ENCODE data around the gene ARHGAP21. TPM values are rescaled to one million over a fixed set of nuclear protein-coding genes. Genes with fewer than 3 reads are reported as not detected.
A peak's percentile ranks its signal among the peaks of the same experiment; 100 is the strongest.

Gene ARHGAP21
- total RNA-seq, 2 donors from 2014 or later, result 84.9 to 107 TPM

- Histone ChIP-seq H3K9me3 (no peaks in the 10 kb centered on the region), H3K9ac (ENCODE audit: low read depth in 2 of 2, low read length in 2 of 2) (no peak overlapping the region), H3K36me3 (no peaks in the 10 kb centered on the region), H3K4me1 (no peaks in the 10 kb centered on the region), H3K27ac (no peak overlapping the region), H3K27me3 (no peaks in the 10 kb centered on the region), H3K4me3 (no peak overlapping the region)
- no peak for DNase-seq
- no peak for TF ChIP-seq CTCF (IDR thresholded peaks at IDR 0.05)
- intact Hi-C loops (cut with DNase I), result no loop called here
These were observed 153.6 kb downstream of the ARHGAP21 start for GRCh38 chr10:24569828-24570657.

- Histone ChIP-seq H3K4me1 (no peaks in the 10 kb centered on the region), H3K9ac (ENCODE audit: low read depth in 2 of 2, low read length in 2 of 2) (no peak overlapping the region), H3K27me3 (no peaks in the 10 kb centered on the region), H3K36me3 (no peaks in the 10 kb centered on the region), H3K4me3 (no peak overlapping the region), H3K9me3 (no peaks in the 10 kb centered on the region), H3K27ac (no peak overlapping the region)
- no peak for TF ChIP-seq CTCF (IDR thresholded peaks at IDR 0.05)
- peak; percentile 49 for DNase-seq
- intact Hi-C loops (cut with DNase I), result no loop called here
These were observed 154.3 kb downstream of the ARHGAP21 start for GRCh38 chr10:24569330-24569796.

- intact Hi-C loops (cut with DNase I), result no loop called here
- no peak overlapping the region for H3K4me3 ChIP-seq
- no peak overlapping the region for H3K9ac ChIP-seq (ENCODE audit: low read depth in 2 of 2, low read length in 2 of 2)
- H3K9me3 ChIP-seq, result no peaks in the 10 kb centered on the region
- H3K36me3 ChIP-seq, result no peaks in the 10 kb centered on the region
- no peaks in the 10 kb centered on the region for H3K27me3 ChIP-seq
- no peak for TF ChIP-seq CTCF (IDR thresholded peaks at IDR 0.05)
- H3K4me1 ChIP-seq, result no peaks in the 10 kb centered on the region
- no peak overlapping the region for H3K27ac ChIP-seq
- no peak for DNase-seq
These were observed 155.6 kb downstream of the ARHGAP21 start for GRCh38 chr10:24568042-24568441.

- no peak overlapping the region for H3K9ac ChIP-seq (ENCODE audit: low read depth in 2 of 2, low read length in 2 of 2)
- no peak overlapping the region for H3K27ac ChIP-seq
- intact Hi-C loops (cut with DNase I), result no loop called here
- no peaks in the 10 kb centered on the region for H3K4me1 ChIP-seq
- H3K9me3 ChIP-seq, result no peaks in the 10 kb centered on the region
- DNase-seq, result no peak
- H3K36me3 ChIP-seq, result no peaks in the 10 kb centered on the region
- H3K27me3 ChIP-seq, result no peaks in the 10 kb centered on the region
- H3K4me3 ChIP-seq, result no peak overlapping the region
- no peak for TF ChIP-seq CTCF (IDR thresholded peaks at IDR 0.05)
These were observed 162.2 kb downstream of the ARHGAP21 start for GRCh38 chr10:24561453-24561852.

GRCh38 chr10:24556750-24557742, 166.6 kb downstream of the ARHGAP21 start:
- Histone ChIP-seq H3K27me3 (no peaks in the 10 kb centered on the region), H3K9ac (ENCODE audit: low read depth in 2 of 2, low read length in 2 of 2) (no peak overlapping the region), H3K9me3 (no peaks in the 10 kb centered on the region), H3K36me3 (no peaks in the 10 kb centered on the region), H3K4me3 (no peak overlapping the region), H3K27ac (no peak overlapping the region), H3K4me1 (no peaks in the 10 kb centered on the region)
- intact Hi-C loops (cut with DNase I), result loop anchor here (10.0 kb wide), 1 partner anchor 562 kb away; no protein-coding TSS in a partner anchor
- peak; percentile 46 for TF ChIP-seq CTCF (IDR thresholded peaks at IDR 0.05)
- peak; percentile 35 for DNase-seq

Data from colonic mucosa (tissue), 4 donors.